NCI-H128 (cell line): Measurements from ENCODE around the gene TGFBR3.
"Not testable (repeated sequence)": the region's sequence is repeated elsewhere in the genome, so short reads cannot be mapped to it uniquely, and the experiment has no call there.

Experiments
- DNase-seq: peaks from one replicate; lab custom pipeline; 2025; ENCODE audit not compliant: unreplicated experiment; lab: John Stamatoyannopoulos, UW

Gene TGFBR3

GRCh38 chr1:91884459-91885212, 1.3 kb downstream of the TGFBR3 start:
- no peak for DNase-seq

GRCh38 chr1:91883470-91883869, 2.5 kb downstream of the TGFBR3 start:
- DNase-seq = no peak

DNA sequence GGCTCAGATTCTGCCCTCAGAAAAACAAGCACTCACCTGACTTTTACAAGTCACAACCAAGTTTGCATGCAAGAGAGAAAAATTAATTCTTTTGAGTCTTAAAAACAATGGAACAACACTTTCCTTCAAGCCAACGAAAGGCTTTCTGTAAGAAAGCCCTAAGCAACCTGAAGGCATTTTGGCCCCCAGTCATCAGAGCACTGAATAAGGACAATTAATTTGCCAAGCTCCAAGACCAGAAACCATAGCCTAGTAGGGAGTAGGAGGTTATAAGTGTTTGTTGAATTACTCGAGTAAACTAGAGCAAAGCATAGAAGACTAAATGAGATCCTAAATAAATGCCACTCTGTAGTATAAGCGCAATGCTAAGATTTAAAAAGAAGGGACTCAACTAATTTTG, 4.7 kb downstream of the TGFBR3 start:
- no peak for DNase-seq

DNA sequence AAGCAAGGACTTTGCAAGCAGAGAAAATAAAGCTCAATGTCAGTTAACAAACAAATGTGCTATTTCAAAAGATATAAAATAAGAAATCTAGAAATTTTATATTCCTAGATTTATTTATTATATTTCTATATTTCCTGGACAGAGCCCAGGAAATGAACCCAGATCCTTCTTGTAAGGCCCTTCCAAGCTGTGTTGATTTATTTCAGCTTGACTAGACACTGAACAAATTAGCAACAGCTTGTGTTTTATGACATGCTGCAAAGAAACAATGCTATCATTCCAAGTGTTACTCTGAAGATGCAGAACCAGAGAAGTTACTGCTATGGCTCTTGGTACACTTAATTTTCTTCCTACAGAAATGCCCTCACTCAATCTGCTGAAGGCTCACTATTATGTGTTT, 6.2 kb downstream of the TGFBR3 start:
- no peak for DNase-seq

DNA sequence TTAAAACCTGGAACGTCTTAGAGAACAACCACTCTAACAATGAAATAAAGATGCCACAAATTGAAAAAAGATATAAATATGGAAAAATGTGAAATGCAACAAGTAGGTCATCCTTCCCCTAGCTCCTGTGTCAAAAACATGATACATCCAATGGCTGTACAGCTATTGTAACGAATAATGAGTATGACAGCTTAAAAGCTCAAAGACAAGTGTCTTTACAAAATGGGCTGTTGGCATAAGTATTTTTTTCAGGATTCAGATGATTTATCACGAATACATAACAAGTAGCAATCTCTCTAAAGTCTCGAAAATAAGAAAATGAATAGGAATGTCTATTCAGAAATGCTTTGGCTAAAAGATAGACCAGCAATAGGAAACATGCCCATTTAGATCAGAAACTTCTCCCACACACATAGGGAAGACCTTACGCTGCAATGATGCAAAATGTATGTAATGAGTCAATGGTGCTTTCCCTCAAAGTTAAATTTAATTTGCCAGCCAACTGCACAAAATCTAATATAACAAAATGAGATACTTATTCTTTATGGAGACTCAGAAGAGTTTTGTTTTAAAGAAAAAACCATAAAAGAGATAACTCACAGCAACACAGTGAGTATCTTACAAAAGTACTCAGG, 8.3 kb downstream of the TGFBR3 start:
- no peak for DNase-seq

DNA sequence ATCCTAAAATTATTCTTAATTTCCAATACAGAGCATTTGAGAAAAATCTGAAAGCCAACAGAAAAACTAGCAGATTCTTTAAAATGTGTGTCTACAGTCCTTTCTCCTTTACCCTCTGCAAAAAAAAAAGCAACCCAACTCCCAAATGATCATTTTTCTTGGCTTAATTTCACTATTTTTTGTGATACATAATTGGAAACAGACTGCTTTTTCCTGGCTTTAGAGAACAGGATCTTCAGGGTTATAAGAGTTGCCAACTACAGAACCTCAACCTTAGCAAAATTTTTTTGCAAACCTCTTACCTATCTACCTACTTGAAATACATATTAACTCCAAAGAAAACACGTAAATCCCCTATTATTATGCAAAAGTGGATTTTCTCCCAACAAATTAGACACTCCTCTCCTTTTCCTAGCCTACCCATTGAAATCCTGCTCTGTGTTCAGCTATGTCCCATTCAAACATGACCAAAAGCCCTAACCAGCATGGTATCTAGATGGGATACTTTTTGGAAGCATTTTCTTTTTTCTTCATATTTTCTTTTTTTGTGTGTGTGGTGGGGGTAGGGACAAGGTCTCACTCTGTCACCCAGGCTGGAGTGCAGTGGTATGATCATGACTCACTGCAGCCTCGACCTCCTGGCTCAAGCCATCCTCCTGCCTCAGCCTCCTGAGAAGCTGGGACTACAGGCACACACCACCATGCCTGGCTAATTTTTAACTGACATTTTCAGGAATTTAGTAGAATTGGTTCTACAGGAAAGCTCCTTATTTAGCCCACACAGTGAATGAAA, 9.0 kb downstream of the TGFBR3 start:
- DNase-seq = no peak

- no peak for DNase-seq
Measured at GRCh38 chr1:91876040-91876470, 9.9 kb downstream of the TGFBR3 start.

DNA sequence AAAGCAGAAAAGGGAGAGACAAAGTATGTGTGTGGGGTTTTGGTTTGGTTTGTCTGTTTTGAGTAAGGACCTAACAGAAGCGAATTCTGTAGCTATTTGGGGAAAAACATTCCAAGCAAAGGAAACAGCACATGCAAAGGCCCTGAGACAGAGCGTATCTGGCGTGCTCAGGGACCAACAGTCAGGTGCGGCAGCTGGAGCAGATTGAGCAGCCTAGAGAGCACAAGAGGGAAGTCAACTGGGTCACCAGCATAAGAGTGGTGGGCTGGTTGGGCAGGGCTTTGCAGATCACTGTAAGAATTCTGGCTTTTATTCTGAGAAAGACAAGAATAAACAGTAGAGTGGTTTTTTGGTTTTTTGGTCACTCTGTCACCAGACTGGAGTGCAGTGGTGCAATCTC, 11.8 kb downstream of the TGFBR3 start:
- DNase-seq = no peak

GRCh38 chr1:91872559-91873081, 13.3 kb downstream of the TGFBR3 start:
- DNase-seq = no peak

- DNase-seq = no peak
Measured at GRCh38 chr1:91872000-91872399, 14.0 kb downstream of the TGFBR3 start.

DNA sequence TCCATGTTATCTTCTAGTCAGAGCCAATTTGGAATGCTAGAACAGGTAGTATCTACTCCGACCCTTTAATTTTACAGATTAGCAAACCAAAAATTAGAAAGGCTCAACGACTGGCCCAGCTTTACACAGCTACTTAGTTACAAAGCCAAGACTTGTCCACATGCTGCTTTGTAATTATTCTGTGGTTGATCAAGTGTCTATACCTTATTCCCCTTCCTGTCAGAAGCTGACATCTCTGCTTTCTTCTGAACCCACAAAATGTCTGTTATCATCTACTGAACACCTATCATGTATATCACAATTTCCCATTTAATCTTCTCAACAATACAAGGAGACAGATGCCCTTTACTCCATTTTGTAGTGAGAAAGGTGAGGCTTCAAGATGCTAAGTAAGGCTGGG, 15.6 kb downstream of the TGFBR3 start:
- no peak for DNase-seq

DNA sequence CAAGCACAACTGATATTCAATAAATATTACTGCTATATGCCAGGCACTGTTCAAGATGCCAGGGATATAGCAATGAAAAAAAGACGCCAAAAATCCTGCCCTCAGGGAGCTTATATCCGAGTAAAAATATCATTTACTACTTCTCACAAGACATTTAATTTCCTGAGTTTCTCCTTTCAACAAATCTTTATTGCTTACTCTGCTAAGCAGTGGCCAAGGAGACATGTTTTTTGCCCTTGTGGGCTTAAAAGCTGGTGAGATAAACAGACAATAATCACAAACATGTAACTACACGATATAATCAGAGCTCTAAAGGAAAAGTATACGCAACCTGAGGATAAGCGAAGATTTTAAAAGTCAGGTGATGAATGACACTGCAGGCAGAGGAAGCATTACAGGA, 19.5 kb downstream of the TGFBR3 start:
- DNase-seq = no peak

GRCh38 chr1:91864017-91864700, 21.8 kb downstream of the TGFBR3 start:
- DNase-seq = no peak

DNA sequence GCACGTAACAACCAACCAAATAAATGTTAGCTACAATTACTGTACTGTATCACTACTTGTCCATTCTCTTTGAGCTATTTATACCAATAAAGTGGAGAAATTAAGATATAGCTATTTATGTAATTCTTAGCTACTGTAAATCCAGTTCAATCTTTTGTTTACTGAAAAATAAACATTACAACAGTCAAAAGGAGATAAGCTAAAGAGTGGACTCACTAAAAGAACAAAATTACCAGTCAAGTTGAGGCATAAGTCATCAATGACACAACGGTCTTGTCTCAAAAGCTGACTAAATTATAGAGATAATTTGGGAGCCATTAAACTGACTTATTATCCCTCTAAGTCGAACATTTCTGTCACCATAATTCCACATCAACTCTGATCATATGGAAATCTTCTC, 22.5 kb downstream of the TGFBR3 start:
- no peak for DNase-seq

- no peak for DNase-seq
Measured at GRCh38 chr1:91862120-91862519, 23.8 kb downstream of the TGFBR3 start.

GRCh38 chr1:91857557-91858239, 28.3 kb downstream of the TGFBR3 start:
- no peak for DNase-seq

GRCh38 chr1:91856996-91857395, 29.0 kb downstream of the TGFBR3 start:
- DNase-seq = no peak

- DNase-seq = no peak
Measured at GRCh38 chr1:91854852-91855534, 31.0 kb downstream of the TGFBR3 start.

DNA sequence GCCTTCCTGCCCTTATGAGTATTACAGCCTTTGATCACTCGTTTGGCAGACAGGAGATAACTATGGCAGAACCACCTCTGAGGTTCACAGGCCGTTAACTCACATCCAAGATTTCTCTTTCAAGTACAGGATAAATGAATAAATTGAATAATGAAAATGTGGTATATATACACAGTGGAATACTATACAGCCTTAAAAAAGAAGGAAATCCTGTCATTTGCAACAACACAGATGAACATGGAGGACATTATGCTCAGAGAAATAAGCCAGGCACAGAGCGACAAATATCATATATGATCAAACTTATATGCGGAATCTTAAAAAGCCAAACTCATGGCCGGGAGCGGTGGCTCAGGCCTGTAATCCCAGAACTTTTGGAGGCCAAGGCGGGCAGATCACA, 32.6 kb downstream of the TGFBR3 start:
- DNase-seq = no peak

DNA sequence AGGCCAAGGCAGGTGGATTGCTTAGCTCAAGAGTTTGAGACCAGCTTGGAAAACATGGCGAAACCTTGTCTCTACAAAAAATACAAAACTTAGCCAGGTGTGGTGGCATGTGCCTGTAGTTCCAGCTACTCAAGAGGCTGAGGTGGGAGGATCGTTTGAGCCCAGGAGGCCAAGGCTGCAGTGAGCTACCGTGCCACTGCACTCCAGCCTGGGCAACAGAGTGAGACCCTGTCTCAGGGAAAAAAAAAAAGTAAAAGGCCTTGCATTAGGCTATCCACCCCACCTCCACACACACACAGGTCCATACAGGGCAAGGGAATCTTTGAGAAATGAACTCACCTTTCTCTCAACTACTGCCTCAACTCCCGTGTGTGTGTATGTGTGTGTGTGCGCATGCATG, 33.9 kb downstream of the TGFBR3 start:
- DNase-seq = not testable (repeated sequence)
